ENCODE results near the gene HARBI1. TPM values are rescaled to one million over a fixed set of nuclear protein-coding genes. Genes with fewer than 3 reads are reported as not detected.

The HARBI1 gene
- total and polyA plus RNA-seq, 3 donors from 2014 or later = 12.9 to 25.2 (median 14.3) TPM

DNA sequence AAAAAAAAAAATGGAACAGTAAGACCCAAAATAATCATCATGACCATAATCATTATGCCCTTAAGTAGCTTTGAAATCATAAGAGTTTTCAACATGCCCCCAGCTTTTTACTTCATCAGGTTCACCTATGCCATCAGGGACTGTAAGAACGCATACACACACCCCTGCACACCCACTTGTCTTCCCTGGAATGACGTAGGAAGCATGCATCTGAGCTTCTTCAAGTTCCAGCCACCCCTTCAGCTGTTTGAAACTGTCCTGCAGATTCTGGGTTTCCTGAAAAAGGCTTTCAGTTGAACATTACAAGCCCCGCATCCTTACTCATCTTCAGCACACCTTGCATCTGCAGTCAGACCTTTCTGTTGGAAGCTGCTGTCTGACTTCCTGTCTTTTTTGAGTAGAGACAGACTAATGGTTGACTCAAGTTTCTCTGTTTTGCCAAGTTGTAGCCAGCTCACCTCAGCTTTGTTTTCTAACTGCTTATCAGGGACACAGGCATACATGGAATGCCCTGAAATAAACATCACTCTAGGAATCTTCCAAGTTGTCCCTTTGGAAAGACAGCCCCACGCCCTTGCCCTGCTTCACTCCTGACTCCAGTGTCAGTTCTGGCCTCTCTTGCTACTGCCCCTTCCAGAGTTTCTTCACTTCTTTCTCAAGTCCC is 46.4 kb upstream of the HARBI1 start:
- whole genome bisulfite sequencing, 2 donors = 86 to 88% methylated on average over 4 of the region's 4 CpGs
- Histone ChIP-seq H3K36me3 (ENCODE audit: low read depth, missing control alignments) (no peaks in the 10 kb centered on the region), H3K4me1 (peaks cover 27% of the 10 kb centered on the region), H3K4me3 (no peak overlapping the region), H3K27me3 (no peaks in the 10 kb centered on the region), H3K9me3 (no peaks in the 10 kb centered on the region), H3K27ac (no peak overlapping the region)
- intact Hi-C loops (cut with DNase I; ENCODE audit: low total_unique reads) = no loop called here
- TF ChIP-seq, protein P1, sequence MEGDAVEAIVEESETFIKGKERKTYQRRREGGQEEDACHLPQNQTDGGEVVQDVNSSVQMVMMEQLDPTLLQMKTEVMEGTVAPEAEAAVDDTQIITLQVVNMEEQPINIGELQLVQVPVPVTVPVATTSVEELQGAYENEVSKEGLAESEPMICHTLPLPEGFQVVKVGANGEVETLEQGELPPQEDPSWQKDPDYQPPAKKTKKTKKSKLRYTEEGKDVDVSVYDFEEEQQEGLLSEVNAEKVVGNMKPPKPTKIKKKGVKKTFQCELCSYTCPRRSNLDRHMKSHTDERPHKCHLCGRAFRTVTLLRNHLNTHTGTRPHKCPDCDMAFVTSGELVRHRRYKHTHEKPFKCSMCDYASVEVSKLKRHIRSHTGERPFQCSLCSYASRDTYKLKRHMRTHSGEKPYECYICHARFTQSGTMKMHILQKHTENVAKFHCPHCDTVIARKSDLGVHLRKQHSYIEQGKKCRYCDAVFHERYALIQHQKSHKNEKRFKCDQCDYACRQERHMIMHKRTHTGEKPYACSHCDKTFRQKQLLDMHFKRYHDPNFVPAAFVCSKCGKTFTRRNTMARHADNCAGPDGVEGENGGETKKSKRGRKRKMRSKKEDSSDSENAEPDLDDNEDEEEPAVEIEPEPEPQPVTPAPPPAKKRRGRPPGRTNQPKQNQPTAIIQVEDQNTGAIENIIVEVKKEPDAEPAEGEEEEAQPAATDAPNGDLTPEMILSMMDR (IDR thresholded peaks at IDR 0.05) = no peak
- TF ChIP-seq POLR2A (IDR thresholded peaks at IDR 0.05) = no peak
- DNase-seq = no peak

DNA sequence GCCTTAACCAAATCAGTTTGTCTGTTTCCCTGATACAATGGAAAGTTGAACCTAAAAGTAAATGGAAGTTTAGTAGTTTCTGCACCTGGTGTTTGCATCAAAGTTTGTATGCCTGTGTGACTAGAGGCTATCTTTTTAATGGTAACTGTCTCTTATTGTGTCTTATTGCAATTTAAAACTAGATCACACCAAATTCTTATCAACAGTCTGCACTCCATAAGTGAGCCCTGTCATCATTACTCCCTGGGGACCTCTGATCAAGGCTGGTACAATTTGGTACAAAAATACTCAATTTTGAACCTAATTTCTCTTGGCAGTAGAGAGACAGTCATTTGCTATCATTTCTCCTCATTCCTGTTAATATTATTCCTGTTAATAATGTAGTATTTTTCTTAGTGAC is 45.3 kb upstream of the HARBI1 start:
- Histone ChIP-seq H3K4me3 (no peak overlapping the region), H3K36me3 (ENCODE audit: low read depth, missing control alignments) (no peaks in the 10 kb centered on the region), H3K27ac (no peak overlapping the region), H3K27me3 (no peaks in the 10 kb centered on the region), H3K9me3 (no peaks in the 10 kb centered on the region), H3K4me1 (peaks cover 25% of the 10 kb centered on the region)
- TF ChIP-seq, protein P1 (IDR thresholded peaks at IDR 0.05) = no peak
- no peak for TF ChIP-seq POLR2A (IDR thresholded peaks at IDR 0.05)
- intact Hi-C loops (cut with DNase I; ENCODE audit: low total_unique reads) = no loop called here
- no peak for DNase-seq

DNA sequence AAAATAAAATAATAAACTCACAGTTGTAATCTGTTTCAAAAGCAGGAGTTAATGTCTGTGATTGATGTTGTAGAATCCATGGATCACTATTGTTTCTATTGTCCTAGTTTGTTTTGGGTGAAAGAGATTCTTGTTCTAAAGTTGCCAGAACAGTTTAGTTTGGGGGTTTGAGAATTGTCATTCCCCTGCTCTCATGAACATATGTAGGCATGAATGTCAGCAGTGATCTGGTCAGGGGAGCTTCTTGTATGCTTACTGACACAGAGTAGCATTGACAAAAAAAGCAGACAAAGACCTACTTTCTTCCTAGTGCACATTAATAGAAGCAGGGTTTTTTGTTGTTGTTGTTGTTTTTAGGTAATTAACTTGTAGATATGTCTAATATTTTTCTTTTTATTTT is 44.8 kb upstream of the HARBI1 start:
- TF ChIP-seq, protein P1 (IDR thresholded peaks at IDR 0.05) = no peak
- no peak for TF ChIP-seq POLR2A (IDR thresholded peaks at IDR 0.05)
- H3K27me3 ChIP-seq = no peaks in the 10 kb centered on the region
- no peaks in the 10 kb centered on the region for H3K9me3 ChIP-seq
- DNase-seq = no peak
- no peaks in the 10 kb centered on the region for H3K36me3 ChIP-seq (ENCODE audit: low read depth, missing control alignments)
- H3K4me3 ChIP-seq = no peak overlapping the region
- peaks cover 20% of the 10 kb centered on the region for H3K4me1 ChIP-seq
- H3K27ac ChIP-seq = no peak overlapping the region
- intact Hi-C loops (cut with DNase I; ENCODE audit: low total_unique reads) = no loop called here

DNA sequence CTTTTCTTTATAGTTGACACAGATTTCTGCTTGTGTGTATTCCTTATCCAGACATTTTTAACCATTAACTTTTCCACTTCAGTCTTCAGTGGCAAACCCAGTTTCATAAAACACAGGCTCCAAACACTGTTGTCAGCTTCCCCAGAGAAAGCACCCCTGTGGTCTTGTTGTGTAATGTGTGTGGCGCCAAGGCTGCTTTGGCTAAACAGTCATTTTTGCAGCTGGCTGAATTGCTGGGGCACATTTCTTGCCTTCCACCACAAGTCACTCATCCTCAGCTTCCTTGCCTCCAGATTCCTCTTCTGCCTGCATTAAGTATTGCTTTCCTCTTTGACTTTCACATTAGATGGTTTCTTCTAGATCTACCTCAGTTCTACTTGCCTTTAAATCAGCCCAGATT is 42.9 kb upstream of the HARBI1 start:
- H3K4me1 ChIP-seq = peaks cover 3% of the 10 kb centered on the region
- H3K4me3 ChIP-seq = no peak overlapping the region
- intact Hi-C loops (cut with DNase I; ENCODE audit: low total_unique reads) = no loop called here
- TF ChIP-seq, protein P1 (IDR thresholded peaks at IDR 0.05) = no peak
- TF ChIP-seq POLR2A (IDR thresholded peaks at IDR 0.05) = no peak
- no peaks in the 10 kb centered on the region for H3K36me3 ChIP-seq (ENCODE audit: low read depth, missing control alignments)
- 88 to 96% methylated on average over 1 of the region's 1 CpG for WGBS, 2 donors
- no peaks in the 10 kb centered on the region for H3K27me3 ChIP-seq
- DNase-seq = no peak
- no peak overlapping the region for H3K27ac ChIP-seq
- no peaks in the 10 kb centered on the region for H3K9me3 ChIP-seq

DNA sequence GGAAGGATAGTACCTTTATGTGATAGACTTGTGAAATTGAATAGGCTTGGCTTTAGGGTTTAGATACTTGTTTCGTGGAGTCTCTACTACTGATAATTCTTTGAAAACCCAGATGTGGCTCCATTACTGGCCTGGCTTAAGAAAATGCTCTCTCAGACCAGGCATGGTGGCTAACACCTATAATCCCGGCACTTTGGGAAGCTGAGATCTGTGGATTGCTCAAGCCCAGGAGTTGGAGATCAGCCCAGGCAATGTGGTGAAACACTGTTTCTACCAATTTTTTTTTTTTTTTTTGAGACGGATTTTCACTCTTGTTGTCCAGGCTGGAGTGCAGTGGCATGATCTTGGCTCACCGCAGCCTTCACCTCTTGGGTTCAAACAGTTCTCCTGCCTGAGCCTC is 41.2 kb upstream of the HARBI1 start:
- intact Hi-C loops (cut with DNase I; ENCODE audit: low total_unique reads) = no loop called here
- no peak for TF ChIP-seq POLR2A (IDR thresholded peaks at IDR 0.05)
- TF ChIP-seq, protein P1 (IDR thresholded peaks at IDR 0.05) = no peak
- H3K4me1 ChIP-seq = no peaks in the 10 kb centered on the region
- H3K4me3 ChIP-seq = no peak overlapping the region
- no peak overlapping the region for H3K27ac ChIP-seq
- no peaks in the 10 kb centered on the region for H3K36me3 ChIP-seq (ENCODE audit: low read depth, missing control alignments)
- DNase-seq = peak; percentile 59
- no peaks in the 10 kb centered on the region for H3K27me3 ChIP-seq
- H3K9me3 ChIP-seq = no peaks in the 10 kb centered on the region
- 72 to 83% methylated on average over 4 of the region's 4 CpGs for WGBS, 2 donors

Measured in testis (tissue), 3 donors.